ENCODE measurements around the gene FAAP100.
A peak's percentile ranks its signal among the peaks of the same experiment; 100 is the strongest.

The FAAP100 gene

DNA sequence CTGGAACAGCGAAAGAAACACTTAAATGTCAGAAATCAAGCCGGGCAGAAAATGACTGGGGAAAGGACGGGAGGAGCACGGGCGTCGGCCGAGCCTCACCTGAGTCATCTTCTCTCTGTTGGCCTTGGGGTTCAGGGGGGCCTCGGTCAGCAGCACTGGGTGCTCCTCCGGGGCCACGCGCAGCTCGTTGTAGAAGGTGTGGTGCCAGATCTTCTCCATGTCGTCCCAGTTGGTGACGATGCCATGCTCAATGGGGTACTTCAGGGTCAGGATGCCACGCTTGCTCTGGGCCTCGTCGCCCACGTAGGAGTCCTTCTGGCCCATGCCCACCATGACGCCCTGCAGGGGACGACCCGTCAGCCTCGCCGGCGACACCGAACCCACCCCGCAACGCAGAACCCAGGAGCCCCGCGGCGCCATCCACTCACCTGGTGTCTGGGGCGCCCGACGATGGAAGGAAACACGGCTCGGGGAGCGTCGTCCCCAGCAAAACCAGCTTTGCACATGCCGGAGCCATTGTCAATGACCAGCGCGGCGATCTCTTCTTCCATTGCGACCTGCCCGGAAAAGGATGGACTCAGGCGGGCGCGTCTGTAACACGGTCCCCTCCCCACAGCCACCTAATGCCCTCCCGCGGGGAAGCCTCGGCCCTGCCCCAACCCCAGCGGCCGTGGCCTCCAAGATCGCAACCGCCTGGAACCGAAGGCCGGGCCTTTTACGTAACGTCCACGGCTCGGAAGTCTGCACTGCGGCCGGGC, 40.2 kb downstream of the FAAP100 start:
- Histone ChIP-seq H3K9me3 (replicated peaks; ENCODE audit: low read length) (no peaks in the 10 kb centered on the region), H3K9ac (ENCODE audit: low read depth, low read length) (peak overlapping the region; percentile 95), H3K4me2 (ENCODE audit: low read length) (peak overlapping the region; percentile 93), H3K27me3 (ENCODE audit: control insufficient read depth, insufficient read depth, low read length) (no peaks in the 10 kb centered on the region), H3K4me1 (ENCODE audit: control insufficient read depth, insufficient read depth, low read length) (peaks cover 30% of the 10 kb centered on the region), H3K36me3 (ENCODE audit: insufficient read depth, low read length) (peaks cover 43% of the 10 kb centered on the region), H3K4me3 (ENCODE audit: low read length) (peak overlapping the region; percentile 91)

DNA sequence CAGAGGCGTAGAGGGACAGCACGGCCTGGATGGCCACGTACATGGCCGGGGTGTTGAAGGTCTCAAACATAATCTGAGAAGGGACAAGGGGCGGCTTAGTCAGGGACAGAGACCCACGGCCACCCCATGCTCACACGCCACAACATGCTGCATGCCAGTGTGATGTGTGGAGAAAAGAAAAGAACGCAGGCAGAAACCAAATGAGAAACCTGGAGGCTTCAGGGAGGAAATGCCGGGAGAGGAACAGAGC, 40.7 kb downstream of the FAAP100 start:
- Histone ChIP-seq H3K27me3 (ENCODE audit: control insufficient read depth, insufficient read depth, low read length) (no peaks in the 10 kb centered on the region), H3K9ac (ENCODE audit: low read depth, low read length) (peak overlapping the region; percentile 95), H3K4me2 (ENCODE audit: low read length) (peak overlapping the region; percentile 93), H3K9me3 (replicated peaks; ENCODE audit: low read length) (no peaks in the 10 kb centered on the region), H3K4me3 (ENCODE audit: low read length) (peak overlapping the region; percentile 91), H3K4me1 (ENCODE audit: control insufficient read depth, insufficient read depth, low read length) (peaks cover 25% of the 10 kb centered on the region), H3K36me3 (ENCODE audit: insufficient read depth, low read length) (peaks cover 42% of the 10 kb centered on the region)

DNA sequence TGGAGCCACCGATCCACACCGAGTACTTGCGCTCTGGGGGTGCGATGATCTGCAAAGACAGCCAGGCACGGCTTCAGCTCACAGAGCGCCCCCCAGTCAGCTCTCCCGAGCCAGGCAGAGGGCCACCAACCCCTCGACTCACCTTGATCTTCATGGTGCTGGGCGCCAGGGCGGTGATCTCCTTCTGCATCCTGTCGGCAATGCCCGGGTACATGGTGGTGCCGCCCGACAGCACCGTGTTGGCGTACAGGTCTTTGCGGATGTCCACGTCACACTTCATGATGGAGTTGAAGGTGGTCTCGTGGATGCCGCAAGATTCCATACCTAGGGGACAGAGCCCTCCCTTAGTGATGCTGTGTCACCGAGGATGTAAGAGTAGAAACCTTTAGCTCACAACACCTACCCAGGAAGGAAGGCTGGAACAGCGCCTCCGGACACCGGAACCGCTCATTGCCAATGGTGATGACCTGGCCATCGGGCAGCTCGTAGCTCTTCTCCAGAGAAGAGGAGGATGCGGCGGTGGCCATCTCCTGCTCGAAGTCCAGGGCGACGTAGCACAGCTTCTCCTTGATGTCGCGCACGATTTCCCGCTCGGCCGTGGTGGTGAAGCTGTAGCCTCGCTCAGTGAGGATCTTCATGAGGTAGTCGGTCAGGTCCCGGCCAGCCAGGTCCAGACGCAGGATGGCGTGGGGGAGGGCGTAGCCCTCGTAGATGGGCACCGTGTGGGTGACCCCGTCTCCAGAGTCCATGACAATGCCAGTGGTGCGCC, 41.2 kb downstream of the FAAP100 start:
- peaks cover 20% of the 10 kb centered on the region for H3K4me1 ChIP-seq (ENCODE audit: control insufficient read depth, insufficient read depth, low read length)
- H3K4me3 ChIP-seq (ENCODE audit: low read length), result peak overlapping the region; percentile 91
- H3K9ac ChIP-seq (ENCODE audit: low read depth, low read length), result peak overlapping the region; percentile 95
- peaks cover 39% of the 10 kb centered on the region for H3K36me3 ChIP-seq (ENCODE audit: insufficient read depth, low read length)
- no peaks in the 10 kb centered on the region for H3K27me3 ChIP-seq (ENCODE audit: control insufficient read depth, insufficient read depth, low read length)
- H3K4me2 ChIP-seq (ENCODE audit: low read length), result peak overlapping the region; percentile 93
- H3K9me3 ChIP-seq (replicated peaks; ENCODE audit: low read length), result no peaks in the 10 kb centered on the region

DNA sequence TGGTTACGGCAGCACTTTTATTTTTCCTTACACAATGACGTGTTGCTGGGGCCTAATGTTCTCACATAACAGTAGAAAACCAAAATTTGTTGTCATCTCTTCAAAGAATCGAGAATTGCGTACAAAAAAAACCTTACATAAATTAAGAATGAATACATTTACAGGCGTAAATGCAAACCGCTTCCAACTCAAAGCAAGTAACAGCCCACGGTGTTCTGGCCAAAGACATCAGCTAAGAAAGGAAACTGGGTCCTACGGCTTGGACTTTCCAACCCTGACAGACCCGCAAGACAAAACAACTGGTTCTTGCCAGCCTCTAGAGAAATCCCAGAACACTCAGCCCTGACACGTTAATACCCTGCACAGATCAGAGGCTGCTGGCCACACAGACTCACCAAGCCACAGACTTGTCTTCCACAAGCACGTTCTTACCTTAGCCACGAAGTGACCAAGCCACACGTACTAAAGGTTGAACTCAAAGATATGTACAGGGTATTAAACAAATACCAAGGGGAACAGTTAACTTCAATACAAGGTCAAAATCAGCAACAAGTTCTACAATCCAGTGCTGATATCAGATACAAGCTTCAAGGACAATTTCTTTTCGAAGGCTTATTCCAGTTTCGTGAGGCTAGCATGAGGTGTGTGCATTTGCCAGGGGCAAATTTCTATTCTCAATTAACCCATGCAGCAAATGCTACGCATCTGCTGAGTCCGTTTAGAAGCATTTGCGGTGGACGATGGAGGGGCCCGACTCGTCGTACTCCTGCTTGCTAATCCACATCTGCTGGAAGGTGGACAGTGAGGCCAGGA, 42.0 kb downstream of the FAAP100 start:
- Histone ChIP-seq H3K4me3 (ENCODE audit: low read length) (peak overlapping the region; percentile 91), H3K27me3 (ENCODE audit: control insufficient read depth, insufficient read depth, low read length) (no peaks in the 10 kb centered on the region), H3K9ac (ENCODE audit: low read depth, low read length) (peak overlapping the region; percentile 95), H3K9me3 (replicated peaks; ENCODE audit: low read length) (no peaks in the 10 kb centered on the region), H3K36me3 (ENCODE audit: insufficient read depth, low read length) (peaks cover 39% of the 10 kb centered on the region), H3K4me2 (ENCODE audit: low read length) (peak overlapping the region; percentile 93), H3K4me1 (ENCODE audit: control insufficient read depth, insufficient read depth, low read length) (peaks cover 15% of the 10 kb centered on the region)

DNA sequence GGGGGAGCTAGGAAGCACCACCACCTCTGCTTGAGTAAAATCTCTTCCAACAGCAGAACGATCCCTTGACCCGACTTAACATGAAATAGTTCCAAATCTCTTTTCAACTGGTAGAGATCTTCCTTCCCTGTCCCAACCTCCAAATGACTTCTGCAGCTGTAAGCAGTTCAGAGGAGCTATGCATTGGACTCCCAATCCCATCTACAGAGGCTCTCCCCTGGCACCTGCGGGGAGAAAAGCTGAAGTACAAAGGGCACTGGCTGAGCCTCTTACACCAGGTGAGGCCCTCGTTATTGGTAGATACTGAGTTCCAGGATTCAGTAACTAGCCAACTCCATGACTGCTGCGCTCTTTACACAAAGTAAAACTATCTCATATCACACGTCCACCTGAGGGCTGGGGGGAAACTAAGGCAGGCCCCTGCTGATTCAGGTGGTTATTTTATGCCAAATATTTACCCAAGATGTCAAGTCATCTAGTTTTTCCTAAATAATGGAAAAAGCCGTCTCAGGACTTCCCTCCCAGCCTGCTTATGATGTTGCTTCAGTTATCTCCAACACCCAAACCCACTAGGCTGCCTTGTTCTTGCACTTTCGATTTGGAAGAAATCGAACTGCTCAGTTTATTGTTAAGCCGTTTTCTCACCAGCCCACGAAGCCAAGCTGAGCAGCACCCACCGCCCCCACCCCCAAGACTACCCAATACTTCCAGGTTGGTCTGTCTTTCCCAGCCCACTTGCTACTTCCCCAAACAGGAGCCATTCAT, 42.8 kb downstream of the FAAP100 start:
- Histone ChIP-seq H3K4me2 (ENCODE audit: low read length) (peak overlapping the region; percentile 93), H3K4me1 (ENCODE audit: control insufficient read depth, insufficient read depth, low read length) (peaks cover 15% of the 10 kb centered on the region), H3K27me3 (ENCODE audit: control insufficient read depth, insufficient read depth, low read length) (no peaks in the 10 kb centered on the region), H3K9ac (ENCODE audit: low read depth, low read length) (peak overlapping the region; percentile 95), H3K9me3 (replicated peaks; ENCODE audit: low read length) (no peaks in the 10 kb centered on the region), H3K4me3 (ENCODE audit: low read length) (peak overlapping the region; percentile 91), H3K36me3 (ENCODE audit: insufficient read depth, low read length) (peaks cover 39% of the 10 kb centered on the region)

DNA sequence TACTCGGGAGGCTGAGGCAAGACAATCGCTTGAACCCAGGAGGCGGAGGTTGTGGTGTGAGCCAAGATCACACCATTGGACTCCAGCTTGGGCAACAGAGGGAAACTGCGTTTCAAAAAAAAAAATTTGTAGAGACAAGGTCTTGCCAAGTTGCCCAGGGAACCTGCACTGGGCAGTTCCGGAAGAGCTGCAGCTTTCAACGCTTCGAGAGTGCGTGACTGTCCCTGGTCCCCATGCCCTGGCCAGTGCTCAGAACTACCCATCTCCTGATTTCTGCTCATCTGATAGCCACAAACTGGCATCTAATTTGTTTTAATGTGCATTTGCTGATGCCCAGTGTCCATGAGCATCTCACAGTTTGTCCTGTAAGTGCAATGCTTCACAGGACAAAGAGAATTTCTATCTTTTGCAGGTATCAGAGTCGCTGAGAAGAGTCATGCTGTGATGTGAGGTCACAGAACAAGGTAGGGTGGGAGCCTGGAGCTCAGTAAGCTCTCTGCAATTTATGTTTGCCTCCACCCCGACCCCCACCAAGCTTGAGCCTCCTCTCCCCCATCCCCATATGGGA, 43.4 kb downstream of the FAAP100 start:
- Histone ChIP-seq H3K9ac (ENCODE audit: low read depth, low read length) (peak overlapping the region; percentile 95), H3K4me2 (ENCODE audit: low read length) (peak overlapping the region; percentile 93), H3K9me3 (replicated peaks; ENCODE audit: low read length) (no peaks in the 10 kb centered on the region), H3K36me3 (ENCODE audit: insufficient read depth, low read length) (peaks cover 39% of the 10 kb centered on the region), H3K4me1 (ENCODE audit: control insufficient read depth, insufficient read depth, low read length) (peaks cover 10% of the 10 kb centered on the region), H3K4me3 (ENCODE audit: low read length) (peak overlapping the region; percentile 91), H3K27me3 (ENCODE audit: control insufficient read depth, insufficient read depth, low read length) (no peaks in the 10 kb centered on the region)

DNA sequence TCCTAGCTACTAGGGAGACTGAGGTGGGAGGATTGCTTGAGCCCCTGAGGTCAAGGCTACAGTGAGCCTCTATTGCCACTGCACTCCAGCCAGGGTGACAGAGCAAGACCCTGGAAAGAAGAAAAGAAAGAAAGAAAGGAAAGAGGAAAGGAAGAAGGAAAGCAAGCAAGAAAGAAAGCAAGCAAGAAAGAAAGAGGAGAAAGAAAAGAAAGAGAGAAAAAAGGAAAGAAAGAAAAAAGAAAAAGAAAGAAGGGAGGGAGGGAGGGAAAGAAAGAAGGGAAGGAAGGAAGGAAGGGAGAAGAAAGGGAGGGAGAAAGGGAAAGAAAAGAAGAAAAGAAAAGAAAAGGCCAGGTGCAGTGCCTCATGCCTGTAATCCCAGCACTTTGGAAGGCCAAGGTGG, 48.5 kb downstream of the FAAP100 start:
- Histone ChIP-seq H3K9me3 (replicated peaks; ENCODE audit: low read length) (no peaks in the 10 kb centered on the region), H3K27me3 (ENCODE audit: control insufficient read depth, insufficient read depth, low read length) (peaks cover 7% of the 10 kb centered on the region), H3K9ac (ENCODE audit: low read depth, low read length) (no peak overlapping the region), H3K36me3 (ENCODE audit: insufficient read depth, low read length) (peaks cover 3% of the 10 kb centered on the region), H3K4me3 (ENCODE audit: low read length) (no peak overlapping the region), H3K4me1 (ENCODE audit: control insufficient read depth, insufficient read depth, low read length) (peaks cover 10% of the 10 kb centered on the region), H3K4me2 (ENCODE audit: low read length) (no peak overlapping the region)

DNA sequence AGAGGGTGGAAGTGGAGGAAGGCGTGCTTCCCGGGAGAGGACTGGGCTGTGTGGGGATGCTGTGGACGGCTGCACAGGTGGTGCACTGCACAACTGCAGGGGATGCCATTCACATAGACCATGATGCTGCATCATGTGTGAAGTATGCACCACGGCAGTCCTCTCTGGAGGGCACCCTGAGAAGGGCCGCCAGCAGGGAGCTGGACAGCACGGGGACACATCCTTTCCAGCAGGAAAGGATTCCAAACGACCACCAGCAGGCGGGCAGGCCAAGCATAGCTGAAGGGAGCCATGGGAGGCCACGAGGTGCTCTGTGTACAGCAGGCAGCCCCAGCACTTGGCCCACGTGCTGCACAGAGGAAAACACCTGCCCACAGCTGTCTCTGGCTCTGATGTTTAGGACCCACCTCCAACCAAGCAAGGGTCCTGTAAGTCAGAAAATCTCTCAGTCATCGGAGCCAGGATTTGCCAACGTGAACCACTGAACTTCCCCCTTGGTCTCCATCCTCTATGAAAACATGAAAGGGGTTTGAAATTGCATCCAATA, 49.6 kb downstream of the FAAP100 start:
- Histone ChIP-seq H3K4me2 (ENCODE audit: low read length) (no peak overlapping the region), H3K4me3 (ENCODE audit: low read length) (no peak overlapping the region), H3K4me1 (ENCODE audit: control insufficient read depth, insufficient read depth, low read length) (peaks cover 10% of the 10 kb centered on the region), H3K36me3 (ENCODE audit: insufficient read depth, low read length) (no peaks in the 10 kb centered on the region), H3K9me3 (replicated peaks; ENCODE audit: low read length) (no peaks in the 10 kb centered on the region), H3K9ac (ENCODE audit: low read depth, low read length) (no peak overlapping the region), H3K27me3 (ENCODE audit: control insufficient read depth, insufficient read depth, low read length) (peaks cover 7% of the 10 kb centered on the region)

DNA sequence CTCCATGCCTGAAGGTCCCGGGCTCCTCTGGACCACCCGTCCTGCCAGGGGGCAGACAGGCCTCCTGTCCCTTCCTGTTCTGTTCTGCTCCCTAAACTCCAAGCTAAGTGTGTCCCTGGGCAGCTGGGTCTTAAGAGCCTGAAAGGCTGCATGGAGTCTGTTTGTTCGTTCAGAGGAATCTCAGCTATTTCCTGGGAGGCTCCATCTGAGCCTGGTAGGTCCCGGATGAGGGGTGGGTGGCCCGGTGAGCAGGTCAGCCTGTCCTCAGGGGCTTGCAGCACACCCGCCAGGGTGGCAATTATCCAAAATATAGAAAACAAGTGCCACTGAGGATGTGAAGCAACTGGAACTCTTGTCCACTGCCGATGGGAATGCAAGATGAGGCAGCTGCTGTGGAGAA, 52.1 kb downstream of the FAAP100 start:
- Histone ChIP-seq H3K9me3 (replicated peaks; ENCODE audit: low read length) (no peaks in the 10 kb centered on the region), H3K27me3 (ENCODE audit: control insufficient read depth, insufficient read depth, low read length) (peaks cover 18% of the 10 kb centered on the region), H3K9ac (ENCODE audit: low read depth, low read length) (no peak overlapping the region), H3K4me2 (ENCODE audit: low read length) (no peak overlapping the region), H3K4me3 (ENCODE audit: low read length) (no peak overlapping the region), H3K4me1 (ENCODE audit: control insufficient read depth, insufficient read depth, low read length) (peaks cover 10% of the 10 kb centered on the region), H3K36me3 (ENCODE audit: insufficient read depth, low read length) (no peaks in the 10 kb centered on the region)

DNA sequence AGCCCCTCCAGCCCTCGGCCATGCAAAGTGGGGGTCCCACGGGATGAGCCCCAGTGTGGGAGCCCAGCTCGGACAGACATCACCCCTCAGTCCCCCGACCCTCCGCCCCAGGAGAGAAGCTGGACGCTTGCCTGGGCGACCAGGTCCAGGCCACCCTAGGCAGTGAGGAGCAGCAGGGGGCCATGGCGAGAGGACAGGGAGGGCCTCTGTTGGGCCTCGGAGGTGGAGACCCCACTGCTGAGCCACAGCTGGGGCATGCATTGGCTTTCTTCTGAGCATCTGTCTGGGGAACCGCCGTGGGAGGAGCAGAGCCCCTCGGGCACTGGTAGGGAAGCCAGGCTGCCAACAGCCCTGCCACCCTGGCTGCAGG, 52.6 kb downstream of the FAAP100 start:
- Histone ChIP-seq H3K27me3 (ENCODE audit: control insufficient read depth, insufficient read depth, low read length) (peaks cover 22% of the 10 kb centered on the region), H3K9ac (ENCODE audit: low read depth, low read length) (no peak overlapping the region), H3K9me3 (replicated peaks; ENCODE audit: low read length) (no peaks in the 10 kb centered on the region), H3K4me3 (ENCODE audit: low read length) (no peak overlapping the region), H3K4me1 (ENCODE audit: control insufficient read depth, insufficient read depth, low read length) (peaks cover 10% of the 10 kb centered on the region), H3K36me3 (ENCODE audit: insufficient read depth, low read length) (no peaks in the 10 kb centered on the region), H3K4me2 (ENCODE audit: low read length) (no peak overlapping the region)

Data from skeletal muscle satellite cell (primary cell).